Lower leg skin (tissue), 3 donors: ENCODE data around the gene TMEM214.

Experiments
- CTCF ChIP-seq, 3 donors: fragments of 450-650 bp; IDR thresholded peaks; one replicate each; pipeline ENCODE4 v1.5.1; 2016; ENCODE audit warnings: antibody characterized with exemption in 3 of 3, mild to moderate bottlenecking in 3 of 3, moderate library complexity in 2 of 3
- POLR2A ChIP-seq, 2 donors: fragments of 450-650 bp; IDR thresholded peaks; one replicate each; pipeline ENCODE4 v1.6.1; 2016 to 2017; ENCODE audit warnings: antibody characterized with exemption in 2 of 2, mild to moderate bottlenecking in 1 of 2, moderate library complexity in 1 of 2

DNA sequence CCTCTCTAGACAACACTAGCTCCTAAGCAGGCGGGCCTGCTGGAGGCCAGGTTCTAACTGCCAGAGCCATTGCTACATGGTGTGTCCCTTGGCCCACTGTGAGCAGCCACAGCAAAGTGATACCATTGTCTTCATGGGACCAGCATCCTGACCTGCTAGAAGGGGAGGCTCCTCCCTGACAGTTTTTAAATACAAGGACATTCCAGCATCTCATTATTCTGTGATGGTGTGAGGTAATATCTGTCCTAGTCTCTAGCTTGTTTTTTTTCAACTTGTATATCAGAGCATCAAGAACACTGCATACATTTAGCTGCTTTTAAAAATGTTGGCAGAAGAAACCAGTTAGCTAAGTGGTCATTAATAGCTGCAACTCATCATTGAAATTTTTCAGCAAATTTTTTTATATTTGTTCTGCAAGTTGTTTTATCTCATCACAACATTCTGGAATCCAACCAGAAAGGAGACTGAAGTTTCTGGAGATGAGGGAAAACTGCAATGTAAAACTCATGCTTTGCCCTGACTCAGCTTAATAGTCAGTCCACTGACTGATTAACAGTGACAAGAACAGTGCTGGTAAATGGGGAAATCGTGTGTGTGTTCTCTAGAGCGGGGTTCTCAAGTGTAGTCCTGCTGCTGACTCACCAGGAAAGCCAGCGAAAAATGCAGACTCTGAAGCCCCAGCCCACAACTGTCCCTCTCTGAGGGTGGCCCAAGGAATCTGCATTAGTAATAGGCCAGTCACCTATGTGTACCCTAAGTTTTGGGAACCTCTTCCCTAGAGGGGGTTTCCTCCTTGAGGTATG lies 44.5 kb upstream of the TMEM214 start:
- TF ChIP-seq CTCF (IDR thresholded peaks at IDR 0.05), result no peak
- no peak for TF ChIP-seq POLR2A (IDR thresholded peaks at IDR 0.05)
